ENCODE results near the gene UBE2C. TPM values are rescaled to one million over a fixed set of nuclear protein-coding genes. Genes with fewer than 3 reads are reported as not detected.
"Not testable (repeated sequence)": the region's sequence is repeated elsewhere in the genome, so short reads cannot be mapped to it uniquely, and the experiment has no call there.

The UBE2C gene
- total RNA-seq, 2 experiments from 2014 or later: 189 to 202 TPM

DNA sequence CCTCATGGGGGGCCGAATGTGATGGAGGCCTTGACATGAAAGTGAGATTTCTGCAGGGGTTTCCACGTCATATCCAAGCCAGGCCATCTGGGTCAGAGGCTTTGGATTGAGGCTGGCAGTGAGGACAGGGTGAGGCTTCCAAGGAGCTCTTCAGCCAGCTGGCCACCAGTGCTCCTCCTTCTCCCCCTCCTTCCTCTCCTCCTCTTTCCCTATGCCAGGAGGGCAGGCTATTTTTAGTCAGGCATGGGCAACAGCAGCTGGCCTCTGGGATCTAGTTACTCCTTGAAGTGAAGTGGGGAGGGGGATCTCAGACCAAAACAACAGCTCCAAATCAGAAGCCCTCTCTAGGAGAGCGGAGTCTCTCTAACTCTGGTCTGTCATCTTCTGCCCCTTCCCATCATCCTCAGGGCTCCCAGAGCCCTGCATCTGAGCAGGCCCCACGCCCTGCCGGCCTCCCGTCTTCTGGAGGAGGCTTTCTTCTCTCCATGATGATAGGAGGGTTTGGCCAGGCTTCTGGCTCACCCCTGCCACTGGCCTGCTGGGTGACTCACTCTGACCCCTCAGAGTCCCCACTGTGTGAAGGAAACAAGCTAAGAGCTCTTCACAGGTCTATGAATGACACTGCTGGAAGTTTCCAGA, 14.1 kb downstream of the UBE2C start:
- no peaks in the 10 kb centered on the region for H3K9me3 Mint-ChIP-seq
- H3K36me3 Mint-ChIP-seq (ENCODE audit: low read depth): no peaks in the 10 kb centered on the region
- CTCF ChIA-PET: interaction anchor here (3.1 kb wide), 1 partner anchor 135 kb away, joined by 22 read pairs; no protein-coding TSS in a partner anchor
- DNase-seq: no peak
- H3K27ac Mint-ChIP-seq: no peak overlapping the region
- H3K4me3 Mint-ChIP-seq: no peak overlapping the region
- H3K27me3 Mint-ChIP-seq (ENCODE audit: low read depth): peaks cover 30% of the 10 kb centered on the region
- intact Hi-C loops (cut with micrococcal nuclease): no loop called here
- H3K4me1 Mint-ChIP-seq (ENCODE audit: low read depth): peaks cover 13% of the 10 kb centered on the region

GRCh38 chr20:45827030-45827652, 14.7 kb downstream of the UBE2C start, which contains the start of gene TNNC2:
Gene TNNC2, minus strand, starts transcription at chr20:45827312. Its CDS starts 64 bp downstream, at chr20:45827248.
- H3K4me3 Mint-ChIP-seq: no peak within 1 kb of the TSS
- intact Hi-C loops (cut with micrococcal nuclease): no loop called here
- H3K9me3 Mint-ChIP-seq: no peaks in the 10 kb centered on the region
- CTCF ChIA-PET: interaction anchor here (1.4 to 3.1 kb wide), 2 partner anchors 28 to 135 kb away, joined by 7 to 22 read pairs; no protein-coding TSS in a partner anchor
- H3K4me1 Mint-ChIP-seq (ENCODE audit: low read depth): peaks cover 13% of the 10 kb centered on the region
- H3K27ac Mint-ChIP-seq: no peak within 1 kb of the TSS
- no peak for DNase-seq
- H3K27me3 Mint-ChIP-seq (ENCODE audit: low read depth): peaks cover 26% of the 10 kb centered on the region
- H3K36me3 Mint-ChIP-seq (ENCODE audit: low read depth): no peaks in the 10 kb centered on the region

- no peak overlapping the region for H3K27ac Mint-ChIP-seq
- H3K36me3 Mint-ChIP-seq (ENCODE audit: low read depth): no peaks in the 10 kb centered on the region
- no peak overlapping the region for H3K4me3 Mint-ChIP-seq
- H3K27me3 Mint-ChIP-seq (ENCODE audit: low read depth): peaks cover 20% of the 10 kb centered on the region
- CTCF ChIA-PET: interaction anchor here (0.6 to 1.4 kb wide), 2 partner anchors 21 to 28 kb away, joined by 3 to 7 read pairs; no protein-coding TSS in a partner anchor
- intact Hi-C loops (cut with micrococcal nuclease): no loop called here
- peaks cover 13% of the 10 kb centered on the region for H3K4me1 Mint-ChIP-seq (ENCODE audit: low read depth)
- no peaks in the 10 kb centered on the region for H3K9me3 Mint-ChIP-seq
- no peak for DNase-seq
These were observed 15.3 kb downstream of the UBE2C start for GRCh38 chr20:45827712-45828111.

DNA sequence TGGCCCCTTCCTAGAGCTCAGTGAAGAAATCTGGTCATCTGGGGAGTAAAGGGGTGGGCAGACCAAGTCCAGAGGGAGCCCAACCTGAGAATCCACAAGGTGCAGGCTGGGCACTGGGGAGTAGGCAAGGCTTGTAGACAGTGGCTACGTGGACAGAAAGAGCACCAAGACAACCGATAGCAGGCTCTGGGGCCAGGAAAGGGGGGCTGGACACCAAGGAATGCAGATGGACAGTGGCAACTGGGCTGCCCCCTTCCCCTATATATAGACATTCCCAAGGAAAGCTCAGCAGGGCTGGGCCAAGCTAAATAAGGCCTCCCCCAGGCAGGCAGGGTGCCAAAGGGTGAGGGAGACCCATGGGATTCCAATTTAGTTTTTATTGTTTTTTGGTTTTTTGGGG, 16.1 kb downstream of the UBE2C start:
- CTCF ChIA-PET: interaction anchor here (0.6 to 1.4 kb wide), 3 partner anchors 22 to 105 kb away, joined by 3 to 7 read pairs (median 3); no protein-coding TSS in a partner anchor
- Mint-ChIP-seq H3K9me3 (no peaks in the 10 kb centered on the region), H3K4me1 (ENCODE audit: low read depth) (peaks cover 16% of the 10 kb centered on the region), H3K4me3 (no peak overlapping the region), H3K27ac (no peak overlapping the region), H3K27me3 (ENCODE audit: low read depth) (peaks cover 11% of the 10 kb centered on the region), H3K36me3 (ENCODE audit: low read depth) (no peaks in the 10 kb centered on the region)
- no peak for DNase-seq
- intact Hi-C loops (cut with micrococcal nuclease): no loop called here

- H3K27ac Mint-ChIP-seq: not testable (repeated sequence)
These were observed 17.2 kb downstream of the UBE2C start for GRCh38 chr20:45829673-45830106.

GRCh38 chr20:45832619-45833018, 20.2 kb downstream of the UBE2C start:
- Mint-ChIP-seq H3K4me1 (ENCODE audit: low read depth) (peaks cover 11% of the 10 kb centered on the region), H3K4me3 (no peak overlapping the region), H3K27ac (no peak overlapping the region), H3K36me3 (ENCODE audit: low read depth) (no peaks in the 10 kb centered on the region), H3K27me3 (ENCODE audit: low read depth) (no peaks in the 10 kb centered on the region), H3K9me3 (no peaks in the 10 kb centered on the region)
- DNase-seq: no peak
- intact Hi-C loops (cut with micrococcal nuclease): loop anchor here (2.0 kb wide), 1 partner anchor 58 kb away; the partner anchor contains the start of genes CTSA and NEURL2
- CTCF ChIA-PET: interaction anchor here (1.1 to 2.5 kb wide), 3 partner anchors 8 to 137 kb away, joined by 3 to 9 read pairs (median 3); no protein-coding TSS in a partner anchor

More at GRCh38 chr20:45829673-45830106, 17.2 kb downstream of the UBE2C start:
- H3K27me3 Mint-ChIP-seq (ENCODE audit: low read depth); DNase-seq; intact Hi-C loops (cut with micrococcal nuclease); H3K9me3 Mint-ChIP-seq; H3K4me3 Mint-ChIP-seq; H3K36me3 Mint-ChIP-seq (ENCODE audit: low read depth); H3K4me1 Mint-ChIP-seq (ENCODE audit: low read depth): not testable (repeated sequence)
- CTCF ChIA-PET: interaction anchor here (1.4 kb wide), 1 partner anchor 31 kb away, joined by 4 read pairs; no protein-coding TSS in a partner anchor

GRCh38 chr20:45833030-45833882, 20.8 kb downstream of the UBE2C start, which contains the start of gene SNX21:
Gene SNX21, plus strand, starts transcription at chr20:45833799. Its CDS starts 121 bp downstream, at chr20:45833920.
- peak; percentile 67 for DNase-seq
- H3K9me3 Mint-ChIP-seq: no peaks in the 10 kb centered on the region
- H3K4me3 Mint-ChIP-seq: peak within 1 kb of the TSS; percentile 75
- H3K4me1 Mint-ChIP-seq (ENCODE audit: low read depth): peaks cover 11% of the 10 kb centered on the region
- H3K27ac Mint-ChIP-seq: no peak within 1 kb of the TSS
- CTCF ChIA-PET: interaction anchor here (1.1 to 2.5 kb wide), 3 partner anchors 9 to 136 kb away, joined by 3 to 9 read pairs (median 3); no protein-coding TSS in a partner anchor
- H3K36me3 Mint-ChIP-seq (ENCODE audit: low read depth): no peaks in the 10 kb centered on the region
- no peaks in the 10 kb centered on the region for H3K27me3 Mint-ChIP-seq (ENCODE audit: low read depth)
- intact Hi-C loops (cut with micrococcal nuclease): loop anchor here (2.0 kb wide), 1 partner anchor 58 kb away; the partner anchor contains the start of genes CTSA and NEURL2

GRCh38 chr20:45833883-45834796, 21.7 kb downstream of the UBE2C start:
- Mint-ChIP-seq H3K4me3 (peak overlapping the region; percentile 75), H3K9me3 (no peaks in the 10 kb centered on the region), H3K27me3 (ENCODE audit: low read depth) (no peaks in the 10 kb centered on the region), H3K27ac (no peak overlapping the region), H3K36me3 (ENCODE audit: low read depth) (no peaks in the 10 kb centered on the region), H3K4me1 (ENCODE audit: low read depth) (peaks cover 11% of the 10 kb centered on the region)
- CTCF ChIA-PET: interaction anchor here (1.8 to 2.5 kb wide), 2 partner anchors 10 to 63 kb away, joined by 3 to 9 read pairs; no protein-coding TSS in a partner anchor
- peak; percentile 46 for DNase-seq
- intact Hi-C loops (cut with micrococcal nuclease): loop anchor here (1.0 to 2.0 kb wide), 2 partner anchors 23 to 57 kb away; partner anchors contain the start of genes ACOT8, CTSA, NEURL2 and ZSWIM3

GRCh38 chr20:45834797-45835161, 22.3 kb downstream of the UBE2C start:
- intact Hi-C loops (cut with micrococcal nuclease): loop anchor here (1.0 kb wide), 1 partner anchor 23 kb away; the partner anchor contains the start of genes ACOT8 and ZSWIM3
- Mint-ChIP-seq H3K27me3 (ENCODE audit: low read depth) (no peaks in the 10 kb centered on the region), H3K27ac (no peak overlapping the region), H3K36me3 (ENCODE audit: low read depth) (no peaks in the 10 kb centered on the region), H3K9me3 (no peaks in the 10 kb centered on the region), H3K4me3 (peak overlapping the region; percentile 62), H3K4me1 (ENCODE audit: low read depth) (peaks cover 11% of the 10 kb centered on the region)
- CTCF ChIA-PET: no interaction called here
- no peak for DNase-seq

GRCh38 chr20:45835329-45835765, 22.9 kb downstream of the UBE2C start:
- no peak for DNase-seq
- no peaks in the 10 kb centered on the region for H3K36me3 Mint-ChIP-seq (ENCODE audit: low read depth)
- intact Hi-C loops (cut with micrococcal nuclease): no loop called here
- peaks cover 11% of the 10 kb centered on the region for H3K4me1 Mint-ChIP-seq (ENCODE audit: low read depth)
- H3K27ac Mint-ChIP-seq: no peak overlapping the region
- H3K9me3 Mint-ChIP-seq: no peaks in the 10 kb centered on the region
- CTCF ChIA-PET: no interaction called here
- H3K4me3 Mint-ChIP-seq: peak overlapping the region; percentile 62
- H3K27me3 Mint-ChIP-seq (ENCODE audit: low read depth): no peaks in the 10 kb centered on the region

DNA sequence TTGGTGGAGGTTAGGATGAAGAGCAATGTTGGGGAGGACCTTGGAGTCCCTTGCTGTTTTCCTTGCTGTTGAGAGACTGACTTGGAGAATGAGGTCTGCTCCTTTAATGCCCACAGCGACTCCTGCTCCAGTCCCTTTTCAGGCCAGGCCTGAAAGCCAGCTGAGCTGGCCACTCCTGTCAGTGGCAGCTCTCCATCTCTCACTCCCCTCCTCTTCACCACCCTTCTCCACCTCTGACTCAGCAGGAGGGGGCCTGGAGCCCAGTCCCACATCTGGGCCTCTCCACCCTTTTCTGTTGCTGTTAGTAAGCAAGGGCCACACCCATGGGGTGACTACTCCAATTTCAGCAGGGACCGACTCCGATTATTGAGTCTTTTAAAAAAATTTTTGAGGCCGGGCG, 23.4 kb downstream of the UBE2C start:
- Mint-ChIP-seq H3K36me3 (ENCODE audit: low read depth) (no peaks in the 10 kb centered on the region), H3K4me3 (no peak overlapping the region), H3K27me3 (ENCODE audit: low read depth) (no peaks in the 10 kb centered on the region), H3K4me1 (ENCODE audit: low read depth) (peaks cover 11% of the 10 kb centered on the region), H3K27ac (peak overlapping the region; percentile 53), H3K9me3 (no peaks in the 10 kb centered on the region)
- CTCF ChIA-PET: interaction anchor here (0.7 kb wide), 1 partner anchor 12 kb away, joined by 3 read pairs; no protein-coding TSS in a partner anchor
- intact Hi-C loops (cut with micrococcal nuclease): no loop called here
- DNase-seq: no peak

Data from activated naive CD4-positive, alpha-beta T cell treated with anti-CD3 and anti-CD28 coated beads for 36 hours (primary cell).